IMR-90 (cell line): ENCODE results near the gene S100A1. TPM values are rescaled to one million over a fixed set of nuclear protein-coding genes. Genes with fewer than 3 reads are reported as not detected.

ENCODE experiments used
- ATAC-seq: fragments of 200-7000 bp; cut with Tn5 transposase; 2 replicates; pipeline ENCODE4 v1.9.1; 2020; ENCODE audit warnings: low read depth, mild to moderate bottlenecking, moderate library complexity
- BruUV-seq: library from RNA; stranded (reverse); fragments of 400-500 nt; replicated peaks from 2 replicates; lab custom pipeline; 2021; lab: Mats Ljungman, UMichigan
- CTCF ChIA-PET: fragments of 300-600 bp; formaldehyde crosslinking; extraction: SDS; loops from one replicate; lab custom pipeline; 2021; ENCODE audit warnings: antibody characterized with exemption; lab: Yijun Ruan, JAX
- POLR2A ChIA-PET: fragments of 300-600 bp; sonication (Branson Sonifier 250); formaldehyde crosslinking; loops from one replicate; lab custom pipeline; 2022; ENCODE audit warnings: antibody characterized with exemption; ENCODE audit not compliant: unreplicated experiment; lab: Charles Lee
- DNase-seq: peaks from one replicate; pipeline ENCODE4 v3.0.0; 2013
- H2AFZ ChIP-seq: replicated peaks from 2 replicates; pipeline ENCODE3; 2013; ENCODE audit warnings: low read length, mild to moderate bottlenecking; ENCODE audit not compliant: poor library complexity
- H2AK5ac ChIP-seq: 2 replicates; pipeline ENCODE4 v1.6.1; 2013; ENCODE audit warnings: low read depth, low read length, inconsistent platforms
- H2AK9ac ChIP-seq: replicated peaks from 2 replicates; pipeline ENCODE3; 2013; ENCODE audit warnings: mild to moderate bottlenecking, low read depth, low read length, moderate library complexity; ENCODE audit not compliant: poor library complexity
- H2BK120ac ChIP-seq: 2 replicates; pipeline ENCODE4 v1.6.1; 2013; ENCODE audit warnings: low read depth, low read length, inconsistent platforms
- H2BK15ac ChIP-seq: 3 replicates; pipeline ENCODE4 v1.6.1; 2013; ENCODE audit warnings: low read depth, low read length, inconsistent platforms
- H2BK20ac ChIP-seq: 2 replicates; pipeline ENCODE4 v1.6.1; 2013; ENCODE audit warnings: low read depth, mild to moderate bottlenecking, inconsistent platforms, low read length, moderate library complexity
- H2BK5ac ChIP-seq: 2 replicates; pipeline ENCODE4 v1.6.1; 2013; ENCODE audit warnings: mild to moderate bottlenecking, low read depth, low read length, inconsistent platforms; ENCODE audit not compliant: poor library complexity, severe bottlenecking
- H3K14ac ChIP-seq: replicated peaks from 2 replicates; pipeline ENCODE4 v1.6.1; 2013; ENCODE audit warnings: low read depth, low read length, inconsistent platforms
- H3K18ac ChIP-seq: 2 replicates; pipeline ENCODE4 v1.6.1; 2013; ENCODE audit warnings: low read depth, low read length, control low read depth
- H3K23ac ChIP-seq: 2 replicates; pipeline ENCODE4 v1.6.1; 2013; ENCODE audit warnings: low read depth, low read length, inconsistent platforms
- H3K27ac ChIP-seq: 2 replicates; pipeline ENCODE4 v1.5.1; 2013; ENCODE audit warnings: mild to moderate bottlenecking, control low read depth, low read length; ENCODE audit not compliant: insufficient read depth
- H3K27me3 ChIP-seq: 2 replicates; pipeline ENCODE4 v1.6.1; 2013; ENCODE audit warnings: low read length; ENCODE audit not compliant: control insufficient read depth, insufficient read depth
- H3K36me3 ChIP-seq: 2 replicates; pipeline ENCODE4 v1.6.1; 2013; ENCODE audit warnings: low read length, mixed read lengths; ENCODE audit not compliant: control insufficient read depth, insufficient read depth
- H3K4ac ChIP-seq: 2 replicates; pipeline ENCODE4 v1.6.1; 2013; ENCODE audit warnings: low read depth, low read length, inconsistent platforms
- H3K4me1 ChIP-seq: 2 replicates; pipeline ENCODE4 v1.6.1; 2013; ENCODE audit warnings: low read length, mixed read lengths; ENCODE audit not compliant: control insufficient read depth, insufficient read depth
- H3K4me2 ChIP-seq: 2 replicates; pipeline ENCODE4 v1.6.1; 2013; ENCODE audit warnings: low read depth, mild to moderate bottlenecking, control low read depth, low read length, moderate library complexity
- H3K4me3 ChIP-seq: 2 replicates; pipeline ENCODE4 v1.5.1; 2013; ENCODE audit warnings: low read depth, mild to moderate bottlenecking, control low read depth, low read length, moderate library complexity; ENCODE audit not compliant: insufficient read depth
- H3K56ac ChIP-seq: 2 replicates; pipeline ENCODE4 v1.6.1; 2013; ENCODE audit warnings: low read length, inconsistent platforms; ENCODE audit not compliant: insufficient read depth; ENCODE audit errors: extremely low read depth
- H3K79me1 ChIP-seq, 2 experiments: 2 replicates each; pipeline ENCODE4 v1.6.1; 2013; ENCODE audit warnings: low read length in 2 of 2, inconsistent platforms in 1 of 2, low read depth in 1 of 2
- H3K9ac ChIP-seq: 2 replicates; pipeline ENCODE4 v1.6.1; 2013; ENCODE audit warnings: low read depth, low read length, control low read depth
- H3K9me1 ChIP-seq: 2 replicates; pipeline ENCODE4 v1.6.1; 2013; ENCODE audit warnings: low read length, inconsistent platforms; ENCODE audit not compliant: insufficient read depth
- H3K9me3 ChIP-seq: 2 replicates; pipeline ENCODE4 v1.6.1; 2013; ENCODE audit warnings: low read length; ENCODE audit not compliant: control insufficient read depth, insufficient read depth
- H4K20me1 ChIP-seq: 2 replicates; pipeline ENCODE4 v1.6.1; 2013; ENCODE audit warnings: low read length, inconsistent platforms; ENCODE audit not compliant: insufficient read depth
- H4K5ac ChIP-seq: 2 replicates; pipeline ENCODE4 v1.6.1; 2013; ENCODE audit warnings: mild to moderate bottlenecking, low read depth, low read length, control low read depth
- H4K8ac ChIP-seq, 2 experiments: 2 replicates each; pipeline ENCODE4 v1.6.1; 2013; ENCODE audit warnings: low read depth in 2 of 2, low read length in 2 of 2, control low read depth in 1 of 2, inconsistent platforms in 1 of 2
- H4K91ac ChIP-seq: 2 replicates; pipeline ENCODE4 v1.6.1; 2013; ENCODE audit warnings: low read depth, low read length, inconsistent platforms; ENCODE audit not compliant: insufficient read depth
- BHLHE40 ChIP-seq: fragments of 150-350 bp; IDR thresholded peaks from 2 replicates; pipeline ENCODE4 v1.6.1; 2016; ENCODE audit warnings: mild to moderate bottlenecking, low read depth, low read length
- CEBPB ChIP-seq: IDR thresholded peaks from 2 replicates; pipeline ENCODE4 v1.6.1; 2012; ENCODE audit warnings: low read depth, low read length, improper control_type of control experiment
- CHD1 ChIP-seq: IDR thresholded peaks from 2 replicates; pipeline ENCODE4 v1.6.1; 2012; ENCODE audit warnings: low read depth, low read length, improper control_type of control experiment
- FOS ChIP-seq: fragments of 150-350 bp; IDR thresholded peaks from 2 replicates; pipeline ENCODE4 v1.6.1; 2016; ENCODE audit warnings: low read depth, low read length
- MAFK ChIP-seq: IDR thresholded peaks from 2 replicates; pipeline ENCODE4 v1.6.1; 2012; ENCODE audit warnings: low read depth, low read length, improper control_type of control experiment
- MAZ ChIP-seq: IDR thresholded peaks from 2 replicates; pipeline ENCODE4 v1.6.1; 2012; ENCODE audit warnings: low read depth, mild to moderate bottlenecking, low read length, improper control_type of control experiment, moderate library complexity, borderline replicate concordance
- MXI1 ChIP-seq: IDR thresholded peaks from 2 replicates; pipeline ENCODE4 v1.6.1; 2012; ENCODE audit warnings: low read depth, mild to moderate bottlenecking, low read length, moderate library complexity, borderline replicate concordance
- NFE2L2 ChIP-seq: fragments of 150-350 bp; IDR thresholded peaks from 2 replicates; pipeline ENCODE4 v1.6.1; 2016; ENCODE audit warnings: low read depth, mild to moderate bottlenecking, low read length
- POLR2A ChIP-seq: IDR thresholded peaks from 2 replicates; pipeline ENCODE4 v1.6.1; 2012; ENCODE audit warnings: mild to moderate bottlenecking, low read depth, low read length
- RAD21 ChIP-seq: IDR thresholded peaks from 2 replicates; pipeline ENCODE4 v1.6.1; 2012; ENCODE audit warnings: low read length, improper control_type of control experiment
- RCOR1 ChIP-seq: IDR thresholded peaks from 2 replicates; pipeline ENCODE4 v1.6.1; 2012; ENCODE audit warnings: mild to moderate bottlenecking, low read length, improper control_type of control experiment; ENCODE audit not compliant: insufficient replicate concordance
- RFX5 ChIP-seq: IDR thresholded peaks from 2 replicates; pipeline ENCODE4 v1.8.0; 2012; ENCODE audit warnings: low read depth, mild to moderate bottlenecking, low read length, moderate library complexity
- SMC3 ChIP-seq: fragments of 150-350 bp; IDR thresholded peaks from 2 replicates; pipeline ENCODE4 v1.6.1; 2016; ENCODE audit warnings: low read depth, mild to moderate bottlenecking, antibody characterized with exemption, low read length, moderate library complexity
- USF2 ChIP-seq: fragments of 150-350 bp; IDR thresholded peaks from 2 replicates; pipeline ENCODE4 v1.6.1; 2017; ENCODE audit warnings: mild to moderate bottlenecking, antibody characterized with exemption, low read length, low read depth
- WGBS, 2 experiments: methylation state at CpG; one replicate each; pipeline versions ENCODE4 v1.1.5 to v1.1.7; 2013; ENCODE audit warnings: missing lambda C conversion rate in 2 of 2; ENCODE audit not compliant: insufficient read length in 1 of 2; ENCODE audit errors: extremely low coverage in 2 of 2; 5-methylcytosine and 5-hydroxymethylcytosine counted together
- dilution Hi-C: fragments of 300-500 bp; cut with HindIII; formaldehyde crosslinking; loops from one replicate; pipeline ENCODE4 v1.14.3; 2018; ENCODE audit warnings: low sequenced_read_pairs; ENCODE audit not compliant: unreplicated experiment
- in situ Hi-C: fragments of 300-500 bp; cut with MboI; formaldehyde crosslinking; loops from 3 replicates; pipeline ENCODE4 v1.14.3; 2019; ENCODE audit warnings: low sequenced_read_pairs, inconsistent platforms, mixed read lengths
- intact Hi-C: fragments of 100-400 bp; cut with micrococcal nuclease; formaldehyde crosslinking; loops from 2 replicates; pipeline ENCODE4 v1.10.0; 2022
- polyA plus RNA-seq, 3 experiments: library from polyadenylated mRNA; depleted of rRNA; stranded (reverse); fragments of >200 nt; gene quantifications; 2 replicates each; pipeline ENCODE4 v1.2.3, GENCODE V29; 2012; ENCODE audit warnings: low replicate concordance in 1 of 3
- total RNA-seq: library from RNA; depleted of rRNA; stranded (reverse); fragments of >200 nt; gene quantifications from 2 replicates; pipeline ENCODE4 v1.2.3, GENCODE V29; 2012
- TF ChIP-seq, protein P1 (sequence below): fragments of 150-350 bp; IDR thresholded peaks from 2 replicates; pipeline ENCODE4 v1.6.1; 2016; ENCODE audit warnings: low read depth, mild to moderate bottlenecking, low read length, moderate library complexity, borderline replicate concordance
- TF ChIP-seq, protein P2 (sequence below): conservative IDR thresholded peaks from 2 replicates; pipeline ENCODE4 v1.5.1; 2012; ENCODE audit warnings: mild to moderate bottlenecking, low read depth, low read length, improper control_type of control experiment

S100A1 gene
- total and polyA plus RNA-seq, 2 of the 4 experiments (the other 2 are of a cell fraction) = 0.18 to 0.29 TPM

- Histone ChIP-seq H3K4ac (no peak overlapping the region), H3K14ac (no peak overlapping the region), H2BK20ac (no peak overlapping the region), H3K4me2 (no peak overlapping the region), H4K5ac (no peak overlapping the region), H3K56ac (no peak overlapping the region), H2AFZ (no peak overlapping the region), H2BK5ac (no peak overlapping the region), H2BK120ac (no peak overlapping the region), H3K36me3 (no peaks in the 10 kb centered on the region), H3K18ac (no peak overlapping the region), H3K9me1 (peaks cover 6% of the 10 kb centered on the region; the same call in 1 of the 2 replicates), H3K79me1 (peaks cover 3 to 14% of the 10 kb centered on the region in 2 experiments; a peak in 3 of 4 replicates), H3K27me3 (no peaks in the 10 kb centered on the region), H2AK5ac (no peak overlapping the region), H3K27ac (no peak overlapping the region), H3K4me1 (peaks cover 9% of the 10 kb centered on the region), H3K9me3 (no peaks in the 10 kb centered on the region), H4K91ac (no peak overlapping the region), H4K8ac (no peak overlapping the region), H2AK9ac (no peak overlapping the region), H3K9ac (no peak overlapping the region), H2BK15ac (no peak overlapping the region), H3K23ac (no peak overlapping the region), H4K20me1 (no peaks in the 10 kb centered on the region), H3K4me3 (no peak overlapping the region)
- no TSS peak for BruUV-seq
- ATAC-seq (no peak), DNase-seq (no peak)
- intact Hi-C loops (no loop called here), in situ Hi-C loops (no loop called here), dilution Hi-C loops (no loop called here)
- ChIA-PET CTCF (no interaction called here), POLR2A (interaction anchor here (0.7 kb wide), 1 partner anchor 87 kb away, joined by 8 read pairs; no protein-coding TSS in a partner anchor)
- TF ChIP-seq RCOR1 = no peak
- no peak for TF ChIP-seq MAZ
- no peak for TF ChIP-seq CEBPB
- TF ChIP-seq, protein P1, sequence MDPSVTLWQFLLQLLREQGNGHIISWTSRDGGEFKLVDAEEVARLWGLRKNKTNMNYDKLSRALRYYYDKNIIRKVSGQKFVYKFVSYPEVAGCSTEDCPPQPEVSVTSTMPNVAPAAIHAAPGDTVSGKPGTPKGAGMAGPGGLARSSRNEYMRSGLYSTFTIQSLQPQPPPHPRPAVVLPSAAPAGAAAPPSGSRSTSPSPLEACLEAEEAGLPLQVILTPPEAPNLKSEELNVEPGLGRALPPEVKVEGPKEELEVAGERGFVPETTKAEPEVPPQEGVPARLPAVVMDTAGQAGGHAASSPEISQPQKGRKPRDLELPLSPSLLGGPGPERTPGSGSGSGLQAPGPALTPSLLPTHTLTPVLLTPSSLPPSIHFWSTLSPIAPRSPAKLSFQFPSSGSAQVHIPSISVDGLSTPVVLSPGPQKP = no peak
- TF ChIP-seq FOS = no peak
- no peak for TF ChIP-seq MXI1
- TF ChIP-seq CHD1 = no peak
- no peak for TF ChIP-seq RFX5
- no peak for TF ChIP-seq POLR2A
- TF ChIP-seq USF2 = no peak
- no peak for TF ChIP-seq SMC3
- TF ChIP-seq, protein P2, sequence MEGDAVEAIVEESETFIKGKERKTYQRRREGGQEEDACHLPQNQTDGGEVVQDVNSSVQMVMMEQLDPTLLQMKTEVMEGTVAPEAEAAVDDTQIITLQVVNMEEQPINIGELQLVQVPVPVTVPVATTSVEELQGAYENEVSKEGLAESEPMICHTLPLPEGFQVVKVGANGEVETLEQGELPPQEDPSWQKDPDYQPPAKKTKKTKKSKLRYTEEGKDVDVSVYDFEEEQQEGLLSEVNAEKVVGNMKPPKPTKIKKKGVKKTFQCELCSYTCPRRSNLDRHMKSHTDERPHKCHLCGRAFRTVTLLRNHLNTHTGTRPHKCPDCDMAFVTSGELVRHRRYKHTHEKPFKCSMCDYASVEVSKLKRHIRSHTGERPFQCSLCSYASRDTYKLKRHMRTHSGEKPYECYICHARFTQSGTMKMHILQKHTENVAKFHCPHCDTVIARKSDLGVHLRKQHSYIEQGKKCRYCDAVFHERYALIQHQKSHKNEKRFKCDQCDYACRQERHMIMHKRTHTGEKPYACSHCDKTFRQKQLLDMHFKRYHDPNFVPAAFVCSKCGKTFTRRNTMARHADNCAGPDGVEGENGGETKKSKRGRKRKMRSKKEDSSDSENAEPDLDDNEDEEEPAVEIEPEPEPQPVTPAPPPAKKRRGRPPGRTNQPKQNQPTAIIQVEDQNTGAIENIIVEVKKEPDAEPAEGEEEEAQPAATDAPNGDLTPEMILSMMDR = no peak
- TF ChIP-seq BHLHE40 = no peak
- no peak for TF ChIP-seq MAFK
- TF ChIP-seq NFE2L2 = no peak
- no peak for TF ChIP-seq RAD21
- no CpG with 5 or more reads among the region's 3 CpGs for WGBS, 2 experiments
These were observed 27.1 kb downstream of the S100A1 start for GRCh38 chr1:153655333-153655732.
